ENCODE measurements around the gene GRIP1. TPM values are rescaled to one million over a fixed set of nuclear protein-coding genes. Genes with fewer than 3 reads are reported as not detected.

Gene GRIP1
- total RNA-seq, 1 experiment from 2014 or later, result 0.23 TPM

- no peak for DNase-seq
- POLR2A ChIA-PET, result no interaction called here
- Mint-ChIP-seq H3K27me3 (ENCODE audit: insufficient read depth, unreplicated experiment) (no peaks in the 10 kb centered on the region), H3K4me3 (ENCODE audit: unreplicated experiment) (no peak overlapping the region), H3K9me3 (ENCODE audit: unreplicated experiment) (no peaks in the 10 kb centered on the region), H3K27ac (ENCODE audit: unreplicated experiment) (no peak overlapping the region), H3K4me1 (ENCODE audit: low read depth, unreplicated experiment) (peaks cover 6% of the 10 kb centered on the region), H3K36me3 (ENCODE audit: insufficient read depth, unreplicated experiment) (no peaks in the 10 kb centered on the region)
- H3K9me3 ChIP-seq, result no peaks in the 10 kb centered on the region
- no peak overlapping the region for H3K4me3 ChIP-seq (ENCODE audit: low read depth, low read length)
- no TSS peak for BruUV-seq (replicated peaks)
- intact Hi-C loops (cut with micrococcal nuclease; ENCODE audit: unreplicated experiment), result no loop called here
- H3K27me3 ChIP-seq (replicated peaks; ENCODE audit: control insufficient read depth, insufficient read depth, low read length), result no peaks in the 10 kb centered on the region
- peaks cover 6% of the 10 kb centered on the region for H3K4me1 ChIP-seq
- CTCF ChIA-PET, result interaction anchor here (0.6 kb wide), 1 partner anchor 7 kb away, joined by 4 read pairs; no protein-coding TSS in a partner anchor
- H3K36me3 ChIP-seq (ENCODE audit: control insufficient read depth, insufficient read depth, low read length), result no peaks in the 10 kb centered on the region
- TF ChIP-seq CTCF (IDR thresholded peaks at IDR 0.05; ENCODE audit: insufficient read depth in 1 of 2, low read depth in 1 of 2, low read length in 1 of 2, severe bottlenecking in 1 of 2, unreplicated experiment in 1 of 2), result no peak
Measured at GRCh38 chr12:66541426-66541825, 137.4 kb downstream of the GRIP1 start.

GRCh38 chr12:66539431-66539830, 139.4 kb downstream of the GRIP1 start:
- BruUV-seq (replicated peaks), result no TSS peak

GRCh38 chr12:66538970-66539369, 139.9 kb downstream of the GRIP1 start:
- Histone ChIP-seq H3K4me1 (peaks cover 6% of the 10 kb centered on the region), H3K9me3 (no peaks in the 10 kb centered on the region; the same call in 1 of the 2 replicates), H3K4me3 (ENCODE audit: low read depth, low read length) (no peak overlapping the region), H3K36me3 (ENCODE audit: control insufficient read depth, insufficient read depth, low read length) (no peaks in the 10 kb centered on the region), H3K27me3 (replicated peaks; ENCODE audit: control insufficient read depth, insufficient read depth, low read length) (no peaks in the 10 kb centered on the region)
- no peak for TF ChIP-seq CTCF (IDR thresholded peaks at IDR 0.05; ENCODE audit: insufficient read depth in 1 of 2, low read depth in 1 of 2, low read length in 1 of 2, severe bottlenecking in 1 of 2, unreplicated experiment in 1 of 2)
- no TSS peak for BruUV-seq (replicated peaks)
- ChIA-PET CTCF (no interaction called here), POLR2A (no interaction called here)
- Mint-ChIP-seq H3K27me3 (ENCODE audit: insufficient read depth, unreplicated experiment) (no peaks in the 10 kb centered on the region), H3K4me1 (ENCODE audit: low read depth, unreplicated experiment) (peaks cover 6% of the 10 kb centered on the region), H3K27ac (ENCODE audit: unreplicated experiment) (no peak overlapping the region), H3K9me3 (ENCODE audit: unreplicated experiment) (no peaks in the 10 kb centered on the region), H3K36me3 (ENCODE audit: insufficient read depth, unreplicated experiment) (no peaks in the 10 kb centered on the region), H3K4me3 (ENCODE audit: unreplicated experiment) (no peak overlapping the region)
- DNase-seq, result peak; percentile 25 to 44
- intact Hi-C loops (cut with micrococcal nuclease; ENCODE audit: unreplicated experiment), result no loop called here

More at GRCh38 chr12:66539431-66539830, 139.4 kb downstream of the GRIP1 start:
- H3K4me1 ChIP-seq, result peaks cover 6% of the 10 kb centered on the region
- no peak for DNase-seq
- ChIA-PET CTCF (no interaction called here), POLR2A (no interaction called here)
- no peaks in the 10 kb centered on the region for H3K27me3 ChIP-seq (replicated peaks; ENCODE audit: control insufficient read depth, insufficient read depth, low read length)
- Mint-ChIP-seq H3K4me1 (ENCODE audit: low read depth, unreplicated experiment) (peaks cover 6% of the 10 kb centered on the region), H3K27ac (ENCODE audit: unreplicated experiment) (no peak overlapping the region), H3K36me3 (ENCODE audit: insufficient read depth, unreplicated experiment) (no peaks in the 10 kb centered on the region), H3K4me3 (ENCODE audit: unreplicated experiment) (no peak overlapping the region), H3K27me3 (ENCODE audit: insufficient read depth, unreplicated experiment) (no peaks in the 10 kb centered on the region), H3K9me3 (ENCODE audit: unreplicated experiment) (no peaks in the 10 kb centered on the region)
- no peaks in the 10 kb centered on the region for H3K9me3 ChIP-seq
- intact Hi-C loops (cut with micrococcal nuclease; ENCODE audit: unreplicated experiment), result no loop called here
- no peak overlapping the region for H3K4me3 ChIP-seq (ENCODE audit: low read depth, low read length)
- TF ChIP-seq CTCF (IDR thresholded peaks at IDR 0.05; ENCODE audit: insufficient read depth in 1 of 2, low read depth in 1 of 2, low read length in 1 of 2, severe bottlenecking in 1 of 2, unreplicated experiment in 1 of 2), result no peak
- H3K36me3 ChIP-seq (ENCODE audit: control insufficient read depth, insufficient read depth, low read length), result no peaks in the 10 kb centered on the region
